ENCODE data around the gene BCAS1.
"Not testable (repeated sequence)": the region's sequence is repeated elsewhere in the genome, so short reads cannot be mapped to it uniquely, and the experiment has no call there.

BCAS1 gene

DNA sequence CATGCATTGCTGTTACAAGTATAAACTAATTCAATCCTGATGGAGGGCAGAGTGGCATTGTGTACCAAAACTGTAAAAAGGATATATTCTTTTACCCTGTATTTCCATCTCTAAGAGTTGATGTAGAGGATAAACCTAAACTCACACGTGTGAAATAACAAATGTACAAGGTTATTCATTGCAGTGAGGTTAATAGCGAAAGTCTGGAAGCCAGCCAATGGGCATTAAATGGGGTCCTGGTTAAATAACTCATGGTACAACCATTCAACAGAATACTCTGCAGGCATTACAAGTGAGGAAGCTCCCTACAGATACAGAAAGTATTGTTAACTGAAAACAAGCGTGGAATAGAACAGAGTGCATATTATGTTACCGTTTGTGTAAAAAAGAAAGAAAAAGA lies 56.9 kb downstream of the BCAS1 start:
- no peak for DNase-seq

GRCh38 chr20:54011346-54011745 lies 59.0 kb downstream of the BCAS1 start:
- DNase-seq: no peak

- DNase-seq: not testable (repeated sequence)
Measured at GRCh38 chr20:54006216-54006615, 64.2 kb downstream of the BCAS1 start.

GRCh38 chr20:54005524-54005923 lies 64.9 kb downstream of the BCAS1 start:
- DNase-seq: no peak

DNA sequence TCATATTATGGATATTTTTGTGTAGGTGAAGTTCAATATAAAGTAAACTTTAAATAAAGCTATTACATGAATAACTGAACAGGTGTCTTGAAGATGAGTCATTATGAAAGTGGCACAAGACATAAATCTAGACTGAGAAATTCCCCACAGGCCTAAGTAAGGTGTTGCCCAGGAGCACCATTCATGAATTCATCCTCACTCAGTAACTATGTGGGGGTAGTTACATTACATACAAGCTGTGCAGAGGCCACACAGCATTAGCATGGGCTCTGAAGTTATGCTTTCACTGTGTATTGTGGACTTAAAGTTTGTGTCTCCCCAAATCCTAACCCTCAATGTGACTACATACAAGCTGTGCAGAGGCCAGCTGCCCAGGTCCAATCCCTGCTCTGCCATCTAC lies 65.9 kb downstream of the BCAS1 start:
- DNase-seq: no peak

- no peak for DNase-seq
Measured at GRCh38 chr20:54002741-54003140, 67.7 kb downstream of the BCAS1 start.

- no peak for DNase-seq
Measured at GRCh38 chr20:54002056-54002575, 68.3 kb downstream of the BCAS1 start.

DNA sequence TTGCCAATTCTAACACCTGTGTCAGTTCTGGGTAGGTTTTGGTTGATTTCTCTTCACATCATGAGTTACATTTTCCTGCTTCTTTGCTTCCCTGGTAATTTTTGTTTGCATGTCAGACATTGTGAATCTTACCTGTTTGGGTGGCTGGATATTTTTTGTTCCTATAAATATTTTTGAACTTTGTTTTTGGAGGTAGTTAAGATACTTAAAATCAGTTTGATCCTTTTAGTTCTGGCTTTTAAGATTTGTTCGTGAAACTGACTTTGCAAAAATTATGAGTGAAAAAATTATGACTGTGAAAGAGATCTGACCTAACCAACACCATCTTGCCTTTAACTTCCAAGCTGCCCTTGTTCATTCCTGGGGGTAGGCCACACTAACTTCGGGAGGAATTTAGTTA lies 69.5 kb downstream of the BCAS1 start:
- no peak for DNase-seq

DNA sequence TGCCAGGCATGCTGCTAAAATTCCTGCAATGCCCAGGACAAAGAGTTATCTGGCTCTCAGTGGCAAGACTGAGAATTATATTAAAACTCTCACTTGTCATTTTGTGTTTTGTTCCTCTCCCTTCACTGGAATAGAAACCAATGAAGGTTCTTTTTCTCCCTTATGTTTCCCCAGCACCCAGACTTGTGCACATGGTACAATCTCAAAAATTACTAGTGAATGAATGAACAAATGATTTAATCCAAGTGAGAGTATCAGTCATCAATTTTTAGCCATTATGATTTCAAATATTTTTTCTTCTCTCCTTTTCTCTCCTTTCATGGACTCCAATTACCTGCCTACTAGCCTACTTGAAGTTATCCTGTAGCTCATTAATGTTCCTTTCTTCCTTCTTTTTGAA lies 70.1 kb downstream of the BCAS1 start:
- no peak for DNase-seq

DNA sequence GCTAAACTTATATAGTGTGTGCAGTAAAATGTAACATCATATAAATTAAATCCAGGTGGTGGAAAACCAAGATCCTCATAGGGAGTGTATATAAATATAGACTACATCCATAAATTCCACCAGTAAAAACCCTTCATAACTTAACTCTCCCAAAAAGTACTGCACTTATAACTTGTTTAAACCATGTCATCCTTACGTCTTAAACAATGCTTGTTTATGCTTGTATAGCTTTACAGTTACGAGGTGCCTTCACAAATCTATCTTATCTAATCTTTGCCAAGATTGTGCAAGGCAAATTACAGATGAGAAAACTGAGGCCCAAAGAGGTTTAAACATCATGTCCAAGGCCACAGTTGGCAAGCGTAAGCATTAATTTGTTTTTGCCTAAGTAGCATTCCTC lies 71.3 kb downstream of the BCAS1 start:
- DNase-seq: no peak

GRCh38 chr20:53996584-53997486 lies 73.6 kb downstream of the BCAS1 start:
- DNase-seq: no peak

GRCh38 chr20:53995949-53996348 lies 74.4 kb downstream of the BCAS1 start:
- no peak for DNase-seq

- DNase-seq: no peak
Measured at GRCh38 chr20:53994088-53994487, 76.3 kb downstream of the BCAS1 start.

DNA sequence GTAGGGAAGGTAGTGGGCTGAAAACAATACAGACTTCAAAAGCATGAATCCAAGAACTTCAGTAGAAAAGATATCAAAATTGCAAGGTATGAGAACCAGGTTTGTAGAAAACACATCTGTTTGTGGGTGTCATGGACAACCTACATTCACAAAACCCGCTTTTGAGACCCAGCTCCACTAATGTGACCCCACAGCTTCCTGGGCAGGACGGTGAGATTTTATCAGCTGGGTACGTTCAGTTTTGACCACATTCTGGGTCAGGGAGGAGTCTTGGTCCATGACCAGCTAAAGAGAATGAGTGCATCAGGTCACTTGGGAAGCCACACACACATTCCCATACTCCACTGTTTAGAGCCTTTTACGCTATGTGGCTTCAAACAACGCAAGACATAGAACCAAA lies 77.1 kb downstream of the BCAS1 start:
- no peak for DNase-seq

DNA sequence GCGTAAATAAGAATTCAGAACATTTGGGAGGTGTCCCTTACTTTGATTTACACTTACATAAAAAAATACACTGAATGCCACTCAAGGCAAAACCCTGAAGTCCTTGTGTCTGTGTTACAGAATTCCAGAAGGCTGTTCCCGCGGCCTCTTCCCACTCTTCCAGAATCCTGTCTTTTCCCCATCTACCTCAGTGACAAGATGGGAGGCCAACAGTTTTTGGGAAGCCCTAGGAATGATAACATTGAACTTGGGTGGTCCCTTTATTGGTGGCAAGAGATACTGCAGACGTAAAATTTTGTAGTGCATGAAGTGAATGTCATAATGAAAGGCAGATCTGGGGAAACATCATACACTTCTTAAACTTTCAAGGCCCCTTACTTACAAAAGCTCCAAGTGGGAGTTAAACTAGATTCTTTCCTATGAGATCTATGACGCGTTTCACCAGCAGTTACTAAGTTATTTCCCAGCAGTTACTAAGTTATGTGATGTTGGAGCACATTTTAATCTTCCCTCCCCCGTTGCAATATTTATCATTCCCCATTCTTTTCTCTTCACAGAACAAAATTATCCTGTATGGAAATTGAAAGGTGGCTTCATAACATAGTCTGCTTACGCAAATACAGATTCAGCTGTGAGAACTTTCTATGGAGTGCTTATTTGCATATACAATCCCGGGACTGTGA lies 79.5 kb downstream of the BCAS1 start:
- no peak for DNase-seq

DNA sequence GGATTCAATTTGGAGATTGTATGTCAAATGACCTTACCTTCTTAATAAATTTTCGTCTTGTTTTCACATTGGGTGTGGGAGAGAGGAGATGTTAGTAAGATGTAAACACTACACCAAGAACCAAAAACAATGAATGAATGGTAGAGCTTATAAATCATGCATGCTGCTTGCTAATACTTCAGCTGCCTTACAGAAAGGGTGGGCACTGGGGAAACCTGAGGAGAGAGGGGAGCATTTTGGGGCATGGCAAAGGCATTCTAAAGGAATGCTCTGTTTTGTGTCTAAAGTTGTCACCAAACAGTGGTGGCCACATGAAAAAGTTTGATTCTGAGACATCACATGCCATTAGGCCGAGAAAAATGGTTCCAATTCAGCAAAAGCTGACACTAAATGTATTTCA lies 80.4 kb downstream of the BCAS1 start:
- no peak for DNase-seq

- no peak for DNase-seq
Measured at GRCh38 chr20:53989401-53989800, 81.0 kb downstream of the BCAS1 start.

- DNase-seq: no peak
Measured at GRCh38 chr20:53986037-53986650, 84.2 kb downstream of the BCAS1 start.

DNA sequence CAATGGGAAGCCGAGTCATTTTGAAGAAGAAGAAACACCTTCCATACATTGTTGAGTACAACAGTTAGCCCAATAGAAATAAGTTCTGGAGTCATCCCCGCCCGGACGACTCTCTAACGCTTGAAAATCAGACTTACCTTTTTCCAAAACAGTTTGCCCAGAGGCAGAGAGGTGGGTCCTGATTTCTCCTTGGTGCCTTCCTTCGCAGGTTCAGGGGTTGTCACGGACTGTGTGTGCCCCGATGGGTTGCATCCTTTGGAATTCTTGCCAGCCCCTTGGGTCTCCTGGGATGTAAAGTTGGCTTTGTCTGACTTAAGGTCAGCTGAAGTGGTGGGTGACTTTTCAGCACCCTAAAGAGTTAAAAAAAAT lies 85.3 kb downstream of the BCAS1 start:
- no peak for DNase-seq

DNA sequence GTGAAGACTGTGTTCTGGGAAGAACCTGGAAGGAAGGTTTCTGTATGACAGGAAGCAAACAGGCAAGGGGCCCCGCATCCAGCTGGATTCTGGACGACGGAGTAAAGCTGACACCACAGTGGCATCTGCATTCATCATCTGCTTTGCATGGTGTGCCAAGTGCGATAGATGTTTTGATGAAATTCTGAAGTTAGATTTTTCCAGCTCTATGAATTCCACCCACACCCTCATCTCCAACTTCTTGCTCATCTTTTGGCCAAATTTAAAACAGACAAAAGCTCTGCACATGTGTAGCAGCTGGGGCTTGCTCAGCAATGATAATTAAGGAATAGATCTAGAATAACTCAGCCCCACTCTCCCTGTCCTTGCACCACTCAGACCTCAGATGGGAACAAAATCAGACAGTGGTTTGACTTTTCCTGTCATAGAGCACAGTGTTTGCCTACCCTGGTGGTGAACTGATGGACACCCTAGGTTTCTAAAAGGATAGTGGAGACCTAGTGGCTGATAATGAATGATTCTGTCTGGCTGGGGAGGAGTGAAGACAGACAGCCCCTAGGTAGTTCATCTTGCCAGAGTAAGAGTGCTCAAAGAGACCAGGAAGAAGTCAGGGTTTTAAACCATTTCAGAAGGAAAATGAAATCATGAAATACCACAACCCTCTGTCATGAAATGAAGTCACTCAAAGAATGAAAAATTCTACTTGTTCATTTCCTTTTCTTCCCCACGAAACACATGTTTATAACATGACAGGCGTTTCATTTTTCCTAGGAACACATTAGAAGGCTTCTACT lies 85.8 kb downstream of the BCAS1 start:
- DNase-seq: no peak

DNA sequence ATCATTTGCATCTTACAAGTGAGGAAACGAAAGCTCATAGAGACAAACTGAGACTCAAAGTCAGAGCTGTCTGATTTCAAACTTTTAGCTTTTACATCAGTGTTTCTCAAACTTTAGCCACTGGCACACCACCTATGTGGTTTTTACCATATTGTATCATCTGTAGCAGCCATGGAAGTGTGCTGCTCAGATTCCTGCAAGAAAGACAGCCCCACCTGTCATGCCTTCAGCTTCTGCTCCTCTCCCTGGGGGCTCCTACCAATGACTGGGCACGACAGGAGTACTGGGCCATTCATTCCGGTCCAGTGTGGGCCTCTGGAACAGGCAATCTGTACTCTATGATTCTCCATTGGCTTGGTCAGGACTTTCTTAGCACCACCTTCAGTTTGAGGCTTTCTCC lies 87.0 kb downstream of the BCAS1 start:
- no peak for DNase-seq

DNA sequence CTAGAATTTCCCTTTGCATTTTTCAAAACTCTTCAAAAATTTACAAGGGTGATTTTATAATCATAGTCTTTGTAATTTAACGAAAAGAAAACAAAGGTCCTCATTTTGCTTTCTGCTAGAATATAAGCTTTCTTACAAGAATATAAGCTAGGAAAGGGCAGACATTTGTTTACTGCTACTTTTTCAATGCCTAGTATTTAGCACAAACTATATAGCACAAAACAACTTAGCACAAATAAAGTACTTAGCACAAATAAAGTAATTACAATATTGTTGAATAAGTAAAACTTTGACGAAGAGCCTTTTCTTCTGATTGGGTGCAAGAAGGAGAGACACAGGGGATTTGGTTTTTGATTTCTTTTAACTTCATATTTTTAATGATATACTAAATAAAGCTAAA lies 87.8 kb downstream of the BCAS1 start:
- DNase-seq: no peak
